HPDE6-E6E7 (cell line): Measurements from ENCODE around the gene KIAA1328.
"Not testable (repeated sequence)": the region's sequence is repeated elsewhere in the genome, so short reads cannot be mapped to it uniquely, and the experiment has no call there.

ENCODE experiments used
- DNase-seq: peaks from one replicate; pipeline ENCODE4 v3.0.0; 2011; ENCODE audit warnings: missing footprints; ENCODE audit errors: extremely low spot score

KIAA1328 gene

GRCh38 chr18:37144921-37145320 lies 316.0 kb downstream of the KIAA1328 start:
- DNase-seq, result no peak

- no peak for DNase-seq
Measured at GRCh38 chr18:37156330-37156942, 327.5 kb downstream of the KIAA1328 start.

- DNase-seq, result no peak
Measured at GRCh38 chr18:37160038-37160820, 331.3 kb downstream of the KIAA1328 start.

- no peak for DNase-seq
Measured at GRCh38 chr18:37161491-37161890, 332.6 kb downstream of the KIAA1328 start.

- no peak for DNase-seq
Measured at GRCh38 chr18:37162551-37162950, 333.6 kb downstream of the KIAA1328 start.

GRCh38 chr18:37163119-37163518 lies 334.2 kb downstream of the KIAA1328 start:
- DNase-seq, result no peak

- DNase-seq, result no peak
Measured at GRCh38 chr18:37166491-37166890, 337.6 kb downstream of the KIAA1328 start.

- DNase-seq, result not testable (repeated sequence)
Measured at GRCh38 chr18:37166966-37167365, 338.0 kb downstream of the KIAA1328 start.

GRCh38 chr18:37170984-37171383 lies 342.1 kb downstream of the KIAA1328 start:
- DNase-seq, result no peak

GRCh38 chr18:37173384-37173783 lies 344.5 kb downstream of the KIAA1328 start:
- DNase-seq, result no peak

- no peak for DNase-seq
Measured at GRCh38 chr18:37175727-37176620, 347.0 kb downstream of the KIAA1328 start.

- DNase-seq, result peak; percentile 8
Measured at GRCh38 chr18:37176621-37176934, 347.7 kb downstream of the KIAA1328 start.

GRCh38 chr18:37179384-37179783 lies 350.5 kb downstream of the KIAA1328 start:
- DNase-seq, result no peak

- DNase-seq, result no peak
Measured at GRCh38 chr18:37180086-37180485, 351.2 kb downstream of the KIAA1328 start.

GRCh38 chr18:37182340-37183135 lies 353.6 kb downstream of the KIAA1328 start:
- DNase-seq, result no peak

GRCh38 chr18:37184209-37184868 lies 355.4 kb downstream of the KIAA1328 start:
- no peak for DNase-seq

- no peak for DNase-seq
Measured at GRCh38 chr18:37188016-37188791, 359.3 kb downstream of the KIAA1328 start.

- no peak for DNase-seq
Measured at GRCh38 chr18:37199741-37200140, 370.8 kb downstream of the KIAA1328 start.

- DNase-seq, result no peak
Measured at GRCh38 chr18:37207343-37207742, 378.4 kb downstream of the KIAA1328 start.

GRCh38 chr18:37210781-37211180 lies 381.9 kb downstream of the KIAA1328 start:
- DNase-seq, result no peak
